Upper lobe of left lung (tissue), 6 donors: ENCODE measurements around the gene CHIT1. TPM values are rescaled to one million over a fixed set of nuclear protein-coding genes. Genes with fewer than 3 reads are reported as not detected.

Experiments used
- ATAC-seq, 2 donors: fragments of 200-7000 bp; cut with Tn5 transposase; one replicate each; pipeline ENCODE4 v1.9.1; 2022; ENCODE audit warnings: mild to moderate bottlenecking in 2 of 2, moderate library complexity in 2 of 2; ENCODE audit not compliant: low FRiP score in 2 of 2
- DNase-seq, 2 donors: peaks; one replicate each; pipeline ENCODE4 v3.0.0-alpha.2; 2019 to 2020
- H3K27ac ChIP-seq, 4 donors: fragments of 200-600 bp; sonication (generic); one replicate each; pipeline ENCODE4 v1.5.1; 2016 to 2019
- H3K27me3 ChIP-seq, 4 donors: fragments of 200-600 bp; sonication (generic); one replicate each; pipeline ENCODE4 v1.5.1; 2017 to 2019
- H3K36me3 ChIP-seq, 4 donors: fragments of 200-600 bp; sonication (generic); one replicate each; pipeline ENCODE4 v1.5.1; 2016 to 2019
- H3K4me1 ChIP-seq, 4 donors: fragments of 200-600 bp; sonication (generic); one replicate each; pipeline ENCODE4 v1.5.1; 2018 to 2019
- H3K4me3 ChIP-seq, 4 donors: fragments of 200-600 bp; sonication (generic); one replicate each; pipeline ENCODE4 v1.5.1; 2017 to 2019; ENCODE audit warnings: mild to moderate bottlenecking in 2 of 4, moderate library complexity in 1 of 4
- H3K9me3 ChIP-seq, 4 donors: fragments of 200-600 bp; sonication (generic); one replicate each; pipeline ENCODE4 v1.5.1; 2018 to 2019
- CTCF ChIP-seq, 6 experiments: fragments of 450-650 bp in 4 of 6; fragments of 200-600 bp in 2 of 6; sonication (generic) in 2 of 6; IDR thresholded peaks; one replicate each; pipeline ENCODE4 v1.5.1; 2016 to 2019; ENCODE audit warnings: antibody characterized with exemption in 6 of 6
- EP300 ChIP-seq, 4 donors: sonication (generic); formaldehyde crosslinking; IDR thresholded peaks; one replicate each; pipeline ENCODE4 v1.5.1; 2017; ENCODE audit warnings: antibody characterized with exemption in 4 of 4, control low read depth in 2 of 4
- POLR2A ChIP-seq, 4 donors: fragments of 450-650 bp; IDR thresholded peaks; one replicate each; pipeline ENCODE4 v1.5.1; 2016 to 2017; ENCODE audit warnings: antibody characterized with exemption in 4 of 4, mild to moderate bottlenecking in 2 of 4
- POLR2AphosphoS5 ChIP-seq, 2 donors: sonication (generic); formaldehyde crosslinking; IDR thresholded peaks; one replicate each; pipeline ENCODE4 v1.5.1; 2017; ENCODE audit warnings: antibody characterized with exemption in 2 of 2
- WGBS, 2 donors: methylation state at CpG; one replicate each; pipeline ENCODE4 v1.1.5; 2017 to 2018; 5-methylcytosine and 5-hydroxymethylcytosine counted together
- total RNA-seq, 6 donors: library from RNA; depleted of rRNA in 4 of 6; stranded (reverse); fragments of >200 nt in 4 of 6; gene quantifications; one replicate each; pipeline versions ENCODE4 v1.1.0 to v1.2.1, GENCODE V29; 2016 to 2021
- donor health status: DM: no; HTN: no; CAD: no; lungs with moderate emphysema.
- donor health status: DM: no; HTN: yes; CAD: no; lungs with severe emphysema.

CHIT1 gene
- total RNA-seq, 6 donors from 2014 or later, result 2.0 to 97.4 (median 3.7) TPM

- H3K27me3 ChIP-seq, result no peaks in the 10 kb centered on the region
- no peaks in the 10 kb centered on the region for H3K9me3 ChIP-seq
- no peak for DNase-seq
- H3K27ac ChIP-seq, result no peak overlapping the region
- ATAC-seq, result no peak
- TF ChIP-seq CTCF (IDR thresholded peaks at IDR 0.05) (no peak), POLR2AphosphoS5 (IDR thresholded peaks at IDR 0.05) (no peak), POLR2A (IDR thresholded peaks at IDR 0.05) (no peak)
- whole genome bisulfite sequencing, 2 donors, result 62 to 67% methylated on average over 7 of the region's 7 CpGs
- no peaks in the 10 kb centered on the region for H3K36me3 ChIP-seq
- no peak overlapping the region for H3K4me3 ChIP-seq
- H3K4me1 ChIP-seq, result peaks cover 9 to 24% (median 18%) of the 10 kb centered on the region in 4 donors
Measured at GRCh38 chr1:203189951-203190352, 39.5 kb downstream of the CHIT1 start.

GRCh38 chr1:203188686-203189232, 40.7 kb downstream of the CHIT1 start:
- Histone ChIP-seq H3K9me3 (no peaks in the 10 kb centered on the region), H3K27me3 (no peaks in the 10 kb centered on the region), H3K36me3 (no peaks in the 10 kb centered on the region), H3K4me3 (no peak overlapping the region), H3K27ac (no peak overlapping the region), H3K4me1 (peaks cover 9 to 24% (median 18%) of the 10 kb centered on the region in 4 donors)
- WGBS, 2 donors, result 75 to 84% methylated on average over 4 of the region's 4 CpGs
- TF ChIP-seq CTCF (IDR thresholded peaks at IDR 0.05), result no peak
- no peak for TF ChIP-seq POLR2AphosphoS5 (IDR thresholded peaks at IDR 0.05)
- TF ChIP-seq POLR2A (IDR thresholded peaks at IDR 0.05), result no peak
- no peak for TF ChIP-seq EP300 (IDR thresholded peaks at IDR 0.05)
- ATAC-seq (no peak), DNase-seq (no peak)

- no peaks in the 10 kb centered on the region for H3K36me3 ChIP-seq
- no peaks in the 10 kb centered on the region for H3K27me3 ChIP-seq
- no peak overlapping the region for H3K4me3 ChIP-seq
- no peaks in the 10 kb centered on the region for H3K9me3 ChIP-seq
- H3K4me1 ChIP-seq, result peaks cover 9 to 24% (median 18%) of the 10 kb centered on the region in 4 donors
- DNase-seq (no peak), ATAC-seq (no peak)
- TF ChIP-seq EP300 (IDR thresholded peaks at IDR 0.05) (no peak), POLR2A (IDR thresholded peaks at IDR 0.05) (no peak), CTCF (IDR thresholded peaks at IDR 0.05) (no peak), POLR2AphosphoS5 (IDR thresholded peaks at IDR 0.05) (no peak)
- WGBS, 2 donors, result 75 to 87% methylated on average over 3 of the region's 3 CpGs
- peak overlapping the region in 2 of 4 donors; percentile 49 to 61 for H3K27ac ChIP-seq
Measured at GRCh38 chr1:203187689-203188264, 41.7 kb downstream of the CHIT1 start.

GRCh38 chr1:203187304-203187685, 42.2 kb downstream of the CHIT1 start:
- H3K27ac ChIP-seq, result peak overlapping the region in 2 of 4 donors; percentile 49 to 61
- TF ChIP-seq POLR2AphosphoS5 (IDR thresholded peaks at IDR 0.05), result no peak
- no peak for TF ChIP-seq CTCF (IDR thresholded peaks at IDR 0.05)
- no peak for TF ChIP-seq POLR2A (IDR thresholded peaks at IDR 0.05)
- TF ChIP-seq EP300 (IDR thresholded peaks at IDR 0.05), result no peak
- H3K27me3 ChIP-seq, result no peaks in the 10 kb centered on the region
- 36 to 39% methylated on average over 7 of the region's 7 CpGs for WGBS, 2 donors
- ATAC-seq (no peak), DNase-seq (no peak)
- H3K4me3 ChIP-seq, result no peak overlapping the region
- H3K36me3 ChIP-seq, result no peaks in the 10 kb centered on the region
- no peaks in the 10 kb centered on the region for H3K9me3 ChIP-seq
- peaks cover 9 to 24% (median 20%) of the 10 kb centered on the region in 4 donors for H3K4me1 ChIP-seq
